ENCODE data around the gene SUSD6.

The SUSD6 gene

DNA sequence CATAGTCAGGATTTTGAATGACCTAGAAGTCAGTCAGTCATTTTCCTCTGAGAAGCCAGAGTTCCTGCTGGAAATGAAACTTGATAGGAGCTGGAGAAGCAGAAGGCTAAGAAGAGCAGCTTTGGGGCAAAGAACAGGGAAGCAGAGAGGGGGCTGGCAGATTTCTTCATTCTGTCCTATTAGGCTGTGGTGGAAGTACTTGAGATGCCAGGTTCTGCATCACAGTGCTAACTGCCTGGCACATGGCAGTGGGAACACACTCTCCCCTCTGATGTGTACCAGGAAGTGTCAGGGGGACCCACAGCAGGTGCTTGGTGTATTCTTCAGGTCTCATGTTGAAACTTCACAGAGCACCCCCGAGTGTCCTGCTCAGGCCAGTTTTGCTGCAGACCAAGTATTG, 61.0 kb downstream of the SUSD6 start:
- DNase-seq (ENCODE audit: low read depth in 2 of 2), result no peak

DNA sequence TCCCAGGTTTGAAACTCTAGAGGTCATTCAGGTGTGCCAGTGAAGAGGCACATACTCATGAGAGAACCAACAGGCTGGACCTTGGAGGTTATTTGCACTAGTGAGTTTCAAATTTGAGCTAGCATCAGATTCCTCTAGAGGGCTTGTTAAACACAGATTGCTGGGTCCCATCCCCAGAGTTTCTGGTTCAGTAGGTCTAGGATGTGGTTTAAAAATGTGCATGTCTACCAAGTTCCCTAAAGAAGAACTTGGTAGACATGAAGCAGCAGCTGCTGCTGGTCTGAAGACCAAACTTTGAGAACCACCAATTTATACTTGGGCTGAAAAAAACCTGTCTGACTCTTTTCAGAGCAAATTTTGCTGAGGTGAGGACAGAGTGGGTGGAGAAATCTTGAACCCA, 61.7 kb downstream of the SUSD6 start:
- no peak for DNase-seq (ENCODE audit: low read depth in 2 of 2)

DNA sequence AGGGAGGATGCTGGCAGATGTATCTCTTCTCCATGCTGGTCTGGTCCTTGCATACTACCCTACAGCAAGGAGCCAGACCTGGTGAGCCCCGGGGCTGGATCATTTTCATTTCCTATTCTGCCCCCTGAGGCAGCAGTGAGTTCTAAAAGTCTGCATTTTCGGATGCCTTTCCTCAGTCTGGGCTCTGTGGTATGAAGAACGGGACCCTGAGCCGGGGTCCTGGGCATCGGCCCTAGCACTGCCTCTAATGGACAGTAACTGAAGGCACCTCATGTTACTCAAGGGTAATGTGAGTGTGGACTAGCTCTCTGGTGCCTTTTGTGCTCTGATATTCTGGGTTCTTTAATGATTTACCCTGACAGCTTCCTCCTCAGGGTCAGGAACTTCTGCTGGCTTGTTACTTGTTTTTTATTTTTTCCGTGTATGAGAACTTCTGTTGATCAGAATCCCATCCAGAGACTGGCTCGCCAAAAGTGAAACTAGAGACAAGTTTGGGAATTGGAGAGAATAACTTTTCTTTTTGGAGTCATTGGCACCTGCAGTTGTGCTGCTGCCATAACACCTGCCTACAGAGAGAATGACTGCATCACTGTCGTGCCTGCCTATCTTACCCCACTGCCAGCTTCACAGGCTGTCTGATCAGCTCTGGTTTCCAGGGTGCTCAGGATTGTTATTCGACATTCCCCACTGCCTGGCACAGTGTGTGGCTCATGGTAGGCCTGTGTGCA, 62.3 kb downstream of the SUSD6 start:
- no peak for DNase-seq (ENCODE audit: low read depth in 2 of 2)

DNA sequence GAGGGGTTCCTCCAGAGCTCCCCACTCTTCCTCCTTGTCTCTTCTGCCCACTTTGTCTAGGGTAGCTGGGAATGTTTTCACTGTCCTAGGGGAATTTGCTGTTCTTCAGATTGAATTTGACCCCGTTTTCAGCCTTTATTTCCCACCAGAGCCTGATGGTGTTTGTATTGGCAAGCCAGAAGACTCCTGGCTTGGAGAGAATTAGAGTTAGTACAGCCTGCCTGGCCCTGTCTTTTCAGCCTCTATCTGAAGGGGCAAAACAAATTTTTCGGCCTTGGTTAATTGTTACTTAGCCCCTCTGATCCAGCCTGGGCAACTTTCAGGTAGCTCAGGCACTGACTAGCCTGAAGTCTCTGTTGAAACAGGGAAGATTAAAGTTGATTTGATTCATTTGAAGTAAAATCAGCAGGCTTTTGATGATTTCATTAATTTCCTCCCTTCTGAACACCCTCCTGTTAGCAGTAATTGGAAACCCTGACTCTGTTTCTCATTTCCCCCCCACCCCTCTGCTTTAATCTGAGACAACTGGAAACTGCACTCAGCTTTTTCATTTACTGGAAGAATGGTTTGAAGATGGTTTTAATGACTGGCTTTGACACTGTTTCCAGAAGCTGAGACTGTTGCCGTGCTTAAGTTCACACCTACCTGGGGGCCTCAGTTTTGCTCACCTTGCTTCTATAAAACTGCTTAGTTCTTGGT, 63.3 kb downstream of the SUSD6 start:
- DNase-seq (ENCODE audit: low read depth in 2 of 2), result no peak

DNA sequence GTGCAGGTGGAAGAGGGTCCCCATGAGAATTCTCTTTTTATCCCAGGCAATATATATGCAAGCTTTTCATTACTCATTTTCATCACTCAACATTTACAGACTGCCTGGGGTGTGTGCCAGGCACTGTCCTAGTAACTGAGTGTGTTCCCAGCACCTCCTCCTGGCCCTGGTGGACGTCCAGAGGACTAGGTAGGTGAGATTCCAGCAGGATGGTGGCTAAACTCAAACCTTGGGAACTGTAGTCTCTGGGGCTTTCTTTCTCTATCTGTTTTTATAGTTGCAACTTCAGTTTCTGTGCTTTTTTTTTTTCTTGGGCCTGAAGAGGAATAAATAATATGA, 63.8 kb downstream of the SUSD6 start:
- DNase-seq (ENCODE audit: low read depth in 2 of 2), result no peak

DNA sequence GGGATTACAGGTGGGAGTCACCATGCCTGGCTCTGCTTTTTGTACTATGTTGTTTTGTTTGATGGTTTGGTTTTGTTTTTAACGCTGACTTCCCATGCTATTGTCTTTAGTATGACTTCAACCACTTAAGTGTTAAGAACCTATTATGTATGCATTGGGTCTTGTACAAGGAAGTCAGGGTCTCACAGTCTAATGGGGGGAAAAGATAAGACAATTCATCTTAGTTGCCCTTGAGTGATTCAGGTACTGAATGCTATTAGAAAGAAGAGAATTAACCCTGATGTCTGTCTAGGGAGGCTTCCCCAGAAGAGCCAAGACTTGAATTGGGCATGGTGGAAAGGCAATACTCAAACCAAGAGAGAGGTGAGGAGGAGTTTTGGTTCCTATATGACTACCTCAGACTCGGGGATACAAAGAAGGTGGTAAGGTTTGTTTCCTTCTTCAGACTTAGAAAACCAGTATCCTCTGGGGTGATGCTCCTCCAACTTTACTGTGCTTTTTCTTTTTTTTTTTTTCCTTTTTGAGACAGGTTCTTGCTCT, 64.6 kb downstream of the SUSD6 start:
- DNase-seq (ENCODE audit: low read depth in 2 of 2), result no peak

DNA sequence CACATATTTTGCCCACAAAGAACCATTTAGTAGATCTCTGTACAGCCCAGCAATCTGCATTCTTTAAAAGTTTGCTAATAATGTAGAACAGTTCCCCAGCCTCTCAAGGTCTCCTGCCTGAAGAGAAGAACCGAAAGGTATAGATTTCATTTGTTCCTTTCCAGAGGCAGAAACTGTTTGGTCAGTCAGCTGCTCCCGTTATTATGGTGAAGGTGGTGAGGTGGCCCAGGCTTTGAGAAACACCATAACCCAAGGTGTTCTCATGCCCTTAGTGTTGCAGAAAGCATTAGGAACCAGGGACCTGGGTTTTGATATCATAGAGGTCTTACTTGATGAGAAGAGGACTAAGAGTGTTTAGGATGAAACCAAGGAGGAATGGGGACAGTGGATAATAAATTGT, 65.3 kb downstream of the SUSD6 start:
- DNase-seq (ENCODE audit: low read depth in 2 of 2), result no peak

DNA sequence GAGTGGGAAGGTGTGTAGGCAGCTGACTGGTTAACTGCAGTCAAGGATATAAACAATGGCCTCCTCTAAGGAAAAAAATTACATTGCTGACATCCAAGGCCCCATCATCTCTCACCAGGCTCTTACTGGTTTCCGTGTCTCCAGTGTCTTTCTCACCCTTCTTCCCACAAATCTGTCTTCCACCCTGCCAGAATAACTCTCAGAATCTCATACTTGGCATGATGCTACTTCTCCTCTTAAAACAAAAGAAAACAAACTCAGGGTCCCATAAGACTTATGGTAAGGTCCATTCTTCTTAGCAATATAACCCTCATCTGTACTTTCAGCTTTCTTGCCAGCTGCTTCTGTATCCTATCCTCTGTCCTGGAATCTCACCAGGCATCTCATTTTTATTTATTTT, 68.9 kb downstream of the SUSD6 start:
- DNase-seq (ENCODE audit: low read depth in 2 of 2), result no peak

DNA sequence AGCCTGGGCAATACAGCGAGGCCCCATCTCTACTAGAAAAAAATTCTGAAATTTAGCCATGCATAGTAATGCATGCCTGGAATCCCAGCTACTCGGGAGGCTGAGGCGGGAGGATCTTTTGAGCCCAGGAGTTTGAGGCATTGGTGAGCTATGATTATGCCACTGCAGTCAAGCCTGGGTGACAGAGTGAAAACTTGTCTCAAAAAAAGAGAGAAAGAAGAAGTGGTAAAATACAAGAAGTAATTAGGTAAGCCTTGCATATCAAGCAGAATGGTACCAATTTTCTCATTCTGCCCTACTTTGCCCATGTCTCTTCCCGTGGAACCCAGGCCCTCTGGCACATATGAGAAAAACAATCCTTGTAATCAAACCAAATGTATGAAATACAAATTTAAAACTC, 70.7 kb downstream of the SUSD6 start:
- DNase-seq (ENCODE audit: low read depth in 2 of 2), result no peak

DNA sequence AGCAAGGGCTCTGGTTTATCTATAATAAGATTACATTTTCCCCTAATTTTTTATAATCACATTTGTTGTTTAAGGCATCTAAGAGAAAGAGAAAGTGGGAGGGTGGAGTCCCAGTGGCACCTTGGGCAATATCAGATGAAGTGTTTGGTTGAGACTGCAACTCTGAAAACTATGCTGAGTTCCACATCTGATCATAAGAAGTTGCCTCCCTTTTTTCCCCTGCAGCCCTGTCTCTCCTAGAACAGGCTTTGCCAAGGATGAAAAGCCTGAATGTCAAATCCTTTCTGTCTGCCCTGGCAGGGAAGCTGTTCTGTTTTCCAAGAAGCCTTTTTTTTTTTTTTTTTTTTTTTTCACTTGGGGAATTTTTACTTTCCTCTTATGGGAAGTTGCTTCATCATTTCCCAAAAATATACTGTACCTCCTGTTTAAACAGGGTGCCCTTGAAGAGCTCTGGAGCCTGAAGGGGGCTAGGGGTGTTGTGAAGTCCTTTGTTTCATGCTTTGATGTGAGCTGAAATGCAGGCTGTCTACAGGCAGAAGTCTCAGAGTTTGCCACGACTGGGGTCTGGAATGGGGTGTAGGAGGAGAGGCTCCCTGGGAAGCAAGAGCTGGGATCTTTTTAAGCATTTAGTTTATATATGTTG, 71.3 kb downstream of the SUSD6 start:
- DNase-seq (ENCODE audit: low read depth in 2 of 2), result no peak

DNA sequence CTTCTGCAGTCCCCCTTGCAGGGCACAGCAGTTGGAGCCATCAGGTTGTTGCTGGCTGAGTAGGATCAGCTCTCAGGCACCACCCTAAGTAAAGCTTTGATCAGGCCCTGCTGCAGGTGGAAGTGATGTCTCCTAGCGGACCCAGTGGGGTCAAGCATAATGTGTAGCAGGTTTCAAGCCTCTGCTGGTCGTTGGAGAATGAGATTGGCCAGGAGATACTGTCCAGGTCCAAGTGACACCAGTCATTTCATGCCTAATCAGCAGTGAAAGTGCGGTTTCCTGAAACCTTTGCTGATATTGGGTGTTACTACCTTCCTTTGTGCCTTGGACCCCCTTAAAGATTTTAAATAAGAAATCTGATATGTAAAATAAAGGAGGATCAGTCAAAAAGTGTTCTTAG, 72.6 kb downstream of the SUSD6 start:
- DNase-seq (ENCODE audit: low read depth in 2 of 2), result no peak

DNA sequence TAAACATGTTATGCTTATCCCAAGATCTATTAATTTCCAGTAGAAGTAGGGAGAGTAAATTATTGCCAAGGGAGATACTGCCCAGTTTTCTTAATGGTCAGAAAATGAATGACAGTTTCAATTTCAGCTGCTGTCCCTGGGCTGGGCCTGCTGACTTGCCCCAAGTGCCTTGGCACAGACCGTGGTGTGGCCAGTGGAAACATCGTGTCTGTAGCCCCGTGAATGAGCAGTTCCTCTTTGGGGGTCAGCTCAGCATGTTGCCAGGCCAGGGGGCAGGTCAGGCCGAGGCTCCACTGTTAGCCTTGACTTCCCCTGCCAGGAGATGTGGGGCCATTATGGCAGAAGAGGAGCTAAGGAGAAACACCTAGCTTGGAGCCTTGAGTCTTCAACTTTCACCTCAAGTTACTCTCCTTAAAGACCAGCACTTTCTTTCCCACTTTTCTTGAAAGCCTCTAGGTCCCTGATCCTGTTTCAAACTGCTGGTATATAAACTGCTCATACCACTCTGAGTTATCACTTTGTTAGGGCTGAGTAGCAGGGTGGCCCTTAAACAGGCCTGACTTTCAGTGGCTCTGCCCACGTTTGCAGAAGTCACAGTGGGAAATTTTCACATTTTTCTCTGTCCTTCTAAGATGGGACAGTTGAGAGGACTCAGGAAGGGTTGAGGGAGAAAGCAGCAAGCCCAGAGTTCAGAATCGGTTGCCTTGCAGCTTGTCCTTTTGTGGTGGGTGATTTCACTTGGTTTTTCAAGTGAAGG, 73.2 kb downstream of the SUSD6 start:
- DNase-seq (ENCODE audit: low read depth in 2 of 2), result no peak

DNA sequence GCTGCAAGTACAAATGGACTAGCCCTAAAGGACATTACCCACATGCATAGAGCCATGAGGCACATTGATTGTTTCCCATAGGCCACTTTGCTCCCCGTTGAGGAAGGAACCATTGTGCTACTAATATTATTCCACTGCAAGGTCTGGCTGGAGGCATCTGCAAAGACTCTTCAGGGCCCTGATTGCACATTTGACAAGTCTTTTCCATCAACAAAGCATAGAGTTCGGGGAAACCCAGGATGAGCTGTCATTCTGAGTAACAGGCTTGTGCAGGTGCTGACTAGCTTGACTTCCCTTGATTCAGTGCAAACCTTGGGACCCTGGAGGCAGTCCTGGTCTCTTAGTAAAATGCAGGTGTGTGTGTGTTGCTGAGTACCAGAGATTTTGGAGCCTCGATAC, 73.8 kb downstream of the SUSD6 start:
- no peak for DNase-seq (ENCODE audit: low read depth in 2 of 2)

DNA sequence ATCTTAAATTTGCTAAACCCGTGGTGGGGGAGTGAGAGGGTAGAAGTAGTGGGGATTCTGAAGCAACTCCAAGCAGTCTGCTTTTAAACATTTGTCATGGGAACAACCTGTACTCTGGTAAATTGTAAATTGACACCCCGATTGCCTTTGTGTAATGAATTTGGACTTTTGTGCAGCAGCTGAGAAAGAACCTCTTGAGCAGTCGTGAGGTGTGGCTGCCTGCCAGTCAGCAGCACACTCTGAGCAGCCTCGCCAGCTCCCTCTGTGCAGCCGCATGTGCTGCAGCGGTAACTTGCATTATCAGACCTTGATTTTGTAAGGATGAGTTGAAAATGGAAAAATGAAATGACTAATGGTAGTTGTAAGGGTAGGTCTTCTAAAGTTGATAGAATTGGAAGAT, 74.3 kb downstream of the SUSD6 start:
- DNase-seq (ENCODE audit: low read depth in 2 of 2), result no peak

DNA sequence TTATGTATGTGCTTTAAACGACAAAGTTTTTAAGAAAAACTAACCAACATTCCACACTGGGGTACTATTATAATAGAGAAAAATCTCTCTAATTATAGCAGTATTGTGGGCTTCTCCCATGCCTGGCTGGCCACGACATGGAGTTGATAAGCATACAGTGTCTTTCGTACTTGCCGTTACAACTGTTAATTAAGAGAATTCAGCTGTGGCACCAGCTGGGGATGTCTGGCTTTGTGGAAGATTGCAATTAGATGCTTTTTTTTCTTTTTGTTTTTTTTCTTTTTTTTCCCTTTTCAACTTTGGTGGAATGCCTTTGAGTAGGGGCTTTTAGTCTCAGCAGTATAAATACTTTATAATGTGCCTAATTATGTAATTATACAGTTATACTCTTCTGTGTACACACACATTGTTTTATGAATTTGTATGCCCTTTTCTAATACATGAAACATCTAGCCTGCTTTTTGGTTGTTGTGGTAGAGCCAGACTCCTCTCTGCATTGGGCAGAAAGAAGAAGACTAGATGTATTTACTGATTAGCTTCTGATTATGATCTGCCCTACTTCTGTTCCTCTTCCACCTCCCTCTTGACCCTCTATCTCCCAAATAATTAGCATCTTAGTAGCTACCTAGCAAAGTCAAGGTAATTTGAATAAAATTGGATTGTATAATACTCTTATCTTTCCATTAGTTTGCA, 76.4 kb downstream of the SUSD6 start:
- no peak for DNase-seq (ENCODE audit: low read depth in 2 of 2)

DNA sequence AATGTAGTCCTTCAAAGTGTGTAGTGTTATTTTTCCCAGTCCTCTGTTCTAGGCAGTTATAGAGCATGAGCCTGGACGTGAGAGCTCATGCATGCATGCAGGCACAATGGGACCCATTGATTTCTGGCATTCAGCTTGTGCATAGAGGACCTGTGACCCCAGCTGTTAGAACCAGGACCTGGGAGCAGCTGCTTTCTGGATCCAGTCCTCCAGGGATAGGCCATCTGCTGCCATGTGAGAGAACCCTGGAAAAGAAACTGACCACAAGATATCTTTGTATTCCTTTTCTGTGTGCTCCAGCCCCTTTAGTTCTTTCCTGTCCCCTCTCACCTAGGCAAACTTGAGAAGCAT, 76.9 kb downstream of the SUSD6 start:
- no peak for DNase-seq (ENCODE audit: low read depth in 2 of 2)

DNA sequence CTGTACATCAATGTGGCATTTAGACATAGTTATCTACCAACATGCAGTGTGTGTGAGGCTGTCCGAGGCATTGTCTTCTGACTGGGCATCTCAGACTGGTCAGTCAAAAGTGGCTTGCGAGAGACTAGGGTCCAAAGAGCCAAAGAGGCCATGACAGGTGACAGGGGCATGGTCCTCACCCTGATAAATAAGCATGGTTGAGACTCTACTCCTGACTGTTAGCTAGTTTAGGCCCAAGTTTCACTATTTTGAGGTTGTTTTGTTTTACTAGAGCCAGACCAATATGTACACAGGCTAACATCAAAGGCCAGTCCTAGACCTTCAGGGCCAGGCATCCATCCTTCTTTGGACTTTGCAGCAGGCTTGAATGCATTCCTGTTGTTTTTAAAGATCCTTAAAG, 78.6 kb downstream of the SUSD6 start:
- no peak for DNase-seq (ENCODE audit: low read depth in 2 of 2)

DNA sequence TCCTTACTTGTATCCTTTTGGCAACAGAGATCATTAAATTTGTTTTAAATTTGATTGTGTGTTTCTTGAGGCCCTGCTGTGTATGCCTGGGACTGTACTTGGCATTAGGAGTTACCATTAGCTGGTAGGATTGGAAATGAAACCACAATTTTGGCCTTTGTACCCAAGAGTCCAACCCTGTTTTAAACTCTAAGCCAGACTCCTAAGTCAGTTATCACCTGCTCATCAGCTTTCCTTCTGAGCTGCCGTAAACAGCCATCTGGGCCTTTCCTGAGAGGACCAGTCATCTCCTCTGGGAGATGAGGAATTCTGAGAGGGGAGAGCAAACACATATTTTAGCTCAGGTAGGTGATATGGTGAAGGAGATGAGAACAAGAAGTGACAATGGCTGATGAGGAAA, 81.2 kb downstream of the SUSD6 start:
- no peak for DNase-seq (ENCODE audit: low read depth in 2 of 2)

DNA sequence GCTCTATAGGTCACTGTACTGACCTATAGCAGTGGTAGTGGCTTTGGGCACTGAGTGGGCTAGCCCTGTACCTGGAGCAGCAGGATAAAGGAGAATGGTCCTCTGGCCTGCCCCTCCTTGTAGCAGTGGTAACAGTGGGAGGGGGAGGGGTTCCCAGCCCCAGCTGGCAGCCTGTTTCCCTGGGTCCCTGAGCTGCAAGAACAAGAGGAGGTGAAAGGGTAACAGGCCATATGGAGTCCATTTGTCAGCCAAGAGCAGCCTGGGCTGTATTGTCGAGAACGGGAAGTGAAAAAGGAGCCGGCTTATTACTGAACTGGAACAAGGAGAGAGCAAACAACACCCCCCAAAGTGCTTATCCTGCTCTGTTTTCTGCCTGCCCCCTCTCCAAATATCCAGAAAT, 81.7 kb downstream of the SUSD6 start:
- DNase-seq (ENCODE audit: low read depth in 2 of 2), result no peak

DNA sequence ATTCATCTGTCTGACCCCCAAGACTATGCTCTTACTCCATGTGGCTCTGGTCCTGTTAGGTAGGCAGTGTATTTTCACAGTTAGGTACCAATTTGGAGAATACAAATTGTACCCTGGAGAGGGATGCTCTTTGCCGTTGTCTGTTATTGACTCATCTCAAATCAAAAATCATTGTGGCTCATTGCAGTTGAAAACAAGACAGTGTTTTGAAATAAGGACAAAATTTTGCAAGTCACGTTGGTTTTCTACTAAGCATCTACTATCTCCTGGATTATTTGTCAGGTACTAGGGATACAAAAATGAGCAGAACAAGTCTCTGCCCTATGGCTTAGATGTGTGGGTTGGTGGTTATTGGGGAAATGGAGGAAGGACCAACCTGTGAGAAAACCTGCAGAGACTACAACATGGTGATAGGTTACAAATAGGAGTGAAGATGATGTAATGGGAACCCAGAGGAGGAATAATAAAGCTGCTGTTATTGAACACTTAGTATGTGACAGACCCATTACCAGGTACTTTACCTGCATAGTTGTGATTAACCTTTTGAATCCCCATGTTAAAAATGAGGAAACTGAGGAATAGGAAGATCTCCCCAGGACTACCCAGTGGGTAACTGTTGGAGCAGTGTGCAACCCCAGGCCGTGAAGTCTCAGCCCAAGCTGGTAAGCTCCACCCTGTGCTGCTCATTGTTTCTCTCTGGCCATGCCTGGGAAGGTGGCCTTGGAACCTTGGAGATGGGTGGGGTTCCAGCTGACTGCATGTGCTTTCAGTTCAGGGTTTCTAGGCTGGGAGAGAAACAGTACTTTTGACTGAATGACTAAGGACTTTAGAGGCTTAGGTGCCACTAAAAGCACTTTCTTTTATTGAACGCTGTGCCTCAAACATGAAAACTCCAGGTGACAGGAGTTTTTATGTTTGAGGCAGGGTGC, 82.7 kb downstream of the SUSD6 start:
- no peak for DNase-seq (ENCODE audit: low read depth in 2 of 2)
